Measurements from ENCODE around the gene TGM5.

Gene TGM5

DNA sequence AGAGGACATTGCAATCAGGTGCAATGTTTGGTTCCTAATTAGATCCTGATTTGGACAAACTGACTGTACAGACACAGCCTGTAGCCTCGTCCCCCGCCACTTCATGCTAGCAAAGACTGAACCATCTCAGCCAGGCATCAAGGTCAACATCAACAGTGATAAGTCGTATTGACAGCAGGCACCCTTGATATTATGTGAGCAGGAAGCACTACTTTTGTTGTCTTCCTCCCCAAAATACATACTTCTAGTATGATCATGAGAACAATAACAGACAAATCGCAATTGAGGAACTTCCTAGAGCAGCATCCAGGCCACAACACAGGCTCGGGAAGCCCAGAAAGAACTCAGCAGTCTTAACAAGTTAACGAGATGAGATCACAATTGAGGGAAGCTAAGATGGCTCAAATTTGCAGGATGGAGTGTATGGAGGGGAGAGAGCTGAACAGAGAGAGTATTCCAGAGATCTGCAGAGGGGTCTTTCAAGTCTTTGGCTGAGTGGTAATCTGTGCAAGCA lies 20.4 kb downstream of the TGM5 start:
- DNase-seq = no peak
- no peaks in the 10 kb centered on the region for H3K36me3 Mint-ChIP-seq
- H3K9me3 Mint-ChIP-seq = no peaks in the 10 kb centered on the region
- H3K4me3 Mint-ChIP-seq = no peak overlapping the region
- H3K27me3 Mint-ChIP-seq = peaks cover 16% of the 10 kb centered on the region
- H3K27ac Mint-ChIP-seq = no peak overlapping the region
- peaks cover 11% of the 10 kb centered on the region for H3K4me1 Mint-ChIP-seq
- CTCF ChIA-PET = interaction anchor here (1.1 to 1.4 kb wide), 2 partner anchors 20 to 39 kb away, joined by 3 to 4 read pairs; no protein-coding TSS in a partner anchor

DNA sequence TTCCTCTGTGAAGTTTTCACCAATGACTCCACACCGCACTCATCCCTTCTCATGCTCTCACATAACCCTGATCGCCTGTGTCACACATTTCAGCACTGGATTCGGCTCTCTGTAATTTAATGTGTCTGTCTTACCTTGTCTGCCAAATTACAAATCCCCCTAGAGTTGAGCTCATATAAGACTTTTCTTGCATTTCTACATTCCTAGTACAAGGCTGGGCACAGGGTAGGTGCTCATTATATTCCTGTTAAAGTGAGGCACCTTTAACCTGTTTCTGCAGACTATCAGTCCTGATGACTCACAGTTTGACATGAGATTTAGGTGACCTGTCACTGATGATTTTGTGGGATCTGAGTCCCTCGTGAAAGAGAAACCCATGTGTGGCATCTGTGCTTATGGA lies 22.6 kb downstream of the TGM5 start:
- no peak overlapping the region for H3K4me3 Mint-ChIP-seq
- CTCF ChIA-PET = interaction anchor here (1.4 kb wide), 1 partner anchor 15 kb away, joined by 4 read pairs; no protein-coding TSS in a partner anchor
- no peak overlapping the region for H3K27ac Mint-ChIP-seq
- peaks cover 8% of the 10 kb centered on the region for H3K4me1 Mint-ChIP-seq
- H3K36me3 Mint-ChIP-seq = no peaks in the 10 kb centered on the region
- peaks cover 27% of the 10 kb centered on the region for H3K27me3 Mint-ChIP-seq
- H3K9me3 Mint-ChIP-seq = no peaks in the 10 kb centered on the region
- DNase-seq = no peak

DNA sequence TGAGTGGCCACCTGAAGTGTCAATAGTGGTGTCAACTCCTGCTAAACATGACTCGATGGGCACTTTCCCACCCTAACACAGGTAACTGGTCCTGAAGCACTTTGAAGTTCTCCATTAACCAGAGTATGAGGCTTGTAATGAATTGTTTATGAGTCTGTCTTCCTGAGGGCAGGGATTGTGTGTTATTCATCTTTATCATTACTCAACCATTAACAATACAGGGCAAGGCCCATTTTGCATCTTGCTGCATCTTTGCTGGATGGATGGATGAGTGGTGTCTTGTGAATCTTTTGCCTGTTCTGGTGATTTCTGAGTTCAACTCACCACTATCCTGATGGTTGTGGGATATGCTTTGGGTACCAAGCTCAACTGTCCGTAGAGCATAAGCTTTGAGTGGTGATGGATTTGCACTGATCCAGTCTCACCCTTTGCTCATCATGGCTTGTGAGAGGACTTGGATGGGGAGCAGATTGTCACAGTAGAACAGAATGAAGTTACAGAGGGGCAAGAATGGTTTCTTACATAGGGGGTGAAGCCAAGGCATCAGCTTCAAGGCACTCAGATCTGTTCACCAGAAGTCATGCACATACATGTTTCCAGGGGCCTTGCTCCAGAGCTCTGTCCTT lies 23.6 kb downstream of the TGM5 start:
- H3K9me3 Mint-ChIP-seq = no peaks in the 10 kb centered on the region
- CTCF ChIA-PET = interaction anchor here (1.4 kb wide), 1 partner anchor 14 kb away, joined by 4 read pairs; no protein-coding TSS in a partner anchor
- H3K27me3 Mint-ChIP-seq = peaks cover 37% of the 10 kb centered on the region
- H3K36me3 Mint-ChIP-seq = no peaks in the 10 kb centered on the region
- no peak overlapping the region for H3K27ac Mint-ChIP-seq
- no peak for DNase-seq
- H3K4me1 Mint-ChIP-seq = peaks cover 8% of the 10 kb centered on the region
- no peak overlapping the region for H3K4me3 Mint-ChIP-seq

DNA sequence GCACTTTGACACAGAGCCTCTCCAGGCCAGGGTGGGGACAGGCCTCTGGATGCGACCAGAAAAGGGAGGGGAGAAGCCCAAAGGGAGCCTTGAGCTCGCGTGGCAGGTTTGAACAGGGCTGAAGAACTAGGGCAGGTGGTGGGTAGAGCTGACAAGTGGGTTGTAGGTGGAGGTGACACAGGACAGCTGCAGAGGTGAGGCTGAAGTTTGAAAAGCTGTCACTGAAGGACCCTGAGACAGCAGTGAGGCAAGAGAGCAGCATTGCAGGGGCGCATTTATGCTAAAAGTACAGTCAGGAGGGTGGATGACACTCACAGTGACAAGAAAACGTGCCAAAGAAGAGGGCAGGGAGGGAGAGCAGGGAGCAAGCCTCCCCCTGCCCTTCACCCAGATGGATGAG lies 24.1 kb downstream of the TGM5 start:
- Mint-ChIP-seq H3K36me3 (no peaks in the 10 kb centered on the region), H3K4me1 (peaks cover 8% of the 10 kb centered on the region), H3K27ac (no peak overlapping the region), H3K4me3 (no peak overlapping the region), H3K27me3 (peaks cover 39% of the 10 kb centered on the region), H3K9me3 (no peaks in the 10 kb centered on the region)
- DNase-seq = no peak
- CTCF ChIA-PET = interaction anchor here (1.6 kb wide), 1 partner anchor 17 kb away, joined by 9 read pairs; no protein-coding TSS in a partner anchor

DNA sequence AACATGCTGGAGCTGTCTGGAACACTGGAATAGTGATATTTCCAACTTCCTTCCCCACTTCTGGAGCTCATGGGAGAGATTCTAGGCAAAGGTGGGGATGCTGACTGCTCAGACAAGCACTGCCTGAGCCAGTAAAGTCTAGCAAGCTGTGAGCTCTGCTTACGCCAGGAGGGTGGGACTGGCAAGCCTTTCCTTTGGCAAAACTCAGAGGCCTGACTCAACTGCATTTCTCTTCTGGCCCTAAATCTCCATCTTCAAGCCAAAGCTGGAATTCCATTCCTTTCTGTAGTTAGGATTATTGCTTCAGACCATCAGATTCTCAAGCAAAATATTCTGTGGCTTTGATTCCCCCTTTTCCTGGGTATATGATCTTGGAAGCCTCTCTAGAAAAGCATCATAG lies 25.6 kb downstream of the TGM5 start:
- no peak for DNase-seq
- CTCF ChIA-PET = interaction anchor here (0.7 to 1.6 kb wide), 5 partner anchors 10 to 36 kb away, joined by 3 to 9 read pairs (median 4); no protein-coding TSS in a partner anchor
- Mint-ChIP-seq H3K4me3 (no peak overlapping the region), H3K27me3 (peaks cover 39% of the 10 kb centered on the region), H3K9me3 (no peaks in the 10 kb centered on the region), H3K4me1 (peaks cover 8% of the 10 kb centered on the region), H3K27ac (no peak overlapping the region), H3K36me3 (no peaks in the 10 kb centered on the region)

DNA sequence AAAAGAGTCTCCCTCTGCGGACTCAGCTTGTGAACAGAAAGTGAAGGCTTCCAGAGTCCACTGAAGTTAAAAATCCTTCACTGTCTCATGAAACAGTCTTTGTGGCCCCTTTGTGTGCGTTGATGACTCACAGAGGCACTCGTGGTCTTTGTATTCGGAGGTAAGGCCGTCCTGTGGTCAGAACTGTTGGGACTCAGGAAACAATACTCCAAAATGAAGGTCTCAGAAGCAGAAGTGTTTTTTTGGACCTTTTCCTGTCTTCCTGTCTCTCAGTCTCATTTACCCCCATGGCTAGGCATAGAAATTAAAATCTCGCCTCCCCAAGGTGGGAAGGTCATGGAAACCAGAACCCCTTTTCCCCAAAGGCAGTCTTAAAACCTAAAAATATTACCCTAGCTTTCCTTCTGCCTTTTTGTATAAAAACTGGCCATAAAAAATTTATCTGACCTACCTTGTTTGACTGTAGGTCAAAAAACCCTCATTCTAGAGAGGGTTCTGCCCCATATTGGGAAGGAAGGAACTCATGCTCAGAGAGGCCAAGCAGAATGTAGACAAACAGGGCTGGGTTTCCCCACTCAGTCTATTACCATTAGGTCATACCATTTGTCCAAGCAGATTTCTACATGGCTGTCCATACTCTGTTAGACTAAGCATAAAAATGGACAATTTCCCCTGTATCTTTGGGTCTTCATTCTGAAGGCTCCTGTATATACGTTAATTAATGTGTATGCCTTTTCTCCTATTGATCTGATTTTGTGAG lies 26.8 kb downstream of the TGM5 start:
- Mint-ChIP-seq H3K4me3 (no peak overlapping the region), H3K9me3 (no peaks in the 10 kb centered on the region), H3K36me3 (no peaks in the 10 kb centered on the region), H3K27ac (no peak overlapping the region), H3K4me1 (peaks cover 8% of the 10 kb centered on the region), H3K27me3 (peaks cover 47% of the 10 kb centered on the region)
- no peak for DNase-seq
- CTCF ChIA-PET = interaction anchor here (1.2 kb wide), 1 partner anchor 14 kb away, joined by 3 read pairs; no protein-coding TSS in a partner anchor

DNA sequence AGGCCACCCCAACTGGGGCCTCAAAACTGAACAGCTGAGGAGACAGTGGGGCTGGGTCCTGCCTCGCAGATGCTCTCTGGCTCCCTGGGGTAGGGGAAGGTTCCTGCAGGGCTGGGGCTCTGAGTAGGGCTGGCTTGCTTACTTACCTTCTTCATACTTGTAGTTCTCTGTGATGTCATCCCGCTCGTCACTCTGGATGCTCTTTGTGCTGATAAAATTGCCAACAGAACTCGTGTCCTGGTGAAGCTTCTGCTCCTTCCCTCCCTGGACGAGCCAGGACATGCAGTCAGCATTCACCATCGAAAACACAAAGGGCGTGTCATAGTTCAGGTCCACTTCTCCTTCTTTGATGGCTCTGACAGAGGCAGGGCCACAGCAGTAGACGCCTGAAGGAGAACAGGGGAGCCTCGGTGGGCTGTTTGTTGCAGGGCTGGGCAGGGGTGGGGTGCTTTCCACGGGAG lies 28.0 kb downstream of the TGM5 start:
- DNase-seq = no peak
- Mint-ChIP-seq H3K4me1 (peaks cover 8% of the 10 kb centered on the region), H3K9me3 (no peaks in the 10 kb centered on the region), H3K36me3 (no peaks in the 10 kb centered on the region), H3K27ac (no peak overlapping the region), H3K4me3 (no peak overlapping the region), H3K27me3 (peaks cover 54% of the 10 kb centered on the region)
- CTCF ChIA-PET = interaction anchor here (1.2 to 1.8 kb wide), 2 partner anchors 13 kb away, joined by 3 to 7 read pairs; no protein-coding TSS in a partner anchor

DNA sequence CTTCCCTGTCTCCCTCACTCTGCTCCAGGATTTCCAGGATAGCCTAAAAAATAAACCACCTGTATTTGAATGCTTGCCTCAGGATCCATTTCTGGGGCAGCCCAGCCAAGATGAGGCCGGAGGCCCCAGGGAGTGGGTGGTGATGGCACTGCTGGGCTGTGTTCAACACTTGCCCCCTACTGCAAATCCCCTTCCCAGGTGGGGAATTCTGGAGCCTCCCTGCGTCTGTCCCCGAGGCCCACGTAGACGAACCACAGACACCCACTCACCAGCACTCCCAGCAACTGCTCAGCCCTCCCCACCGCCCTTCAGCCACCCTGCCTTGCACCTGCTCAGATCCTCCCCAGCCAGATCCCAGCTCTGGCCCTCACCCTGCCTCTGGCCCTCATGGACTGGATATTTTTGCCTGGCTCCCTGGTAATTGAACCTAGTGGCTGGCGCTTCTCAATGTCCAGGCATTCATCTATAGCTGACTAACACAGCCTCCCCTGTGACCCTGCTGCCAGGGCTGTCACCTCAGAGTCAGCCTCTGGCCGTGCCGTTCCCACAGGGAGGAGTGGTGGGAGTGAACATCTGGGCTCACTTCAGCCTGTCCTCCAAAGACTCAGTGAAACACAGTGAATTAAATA lies 28.8 kb downstream of the TGM5 start:
- H3K27me3 Mint-ChIP-seq = peaks cover 55% of the 10 kb centered on the region
- H3K36me3 Mint-ChIP-seq = no peaks in the 10 kb centered on the region
- CTCF ChIA-PET = interaction anchor here (0.8 to 1.8 kb wide), 2 partner anchors 13 to 30 kb away, joined by 3 to 7 read pairs; no protein-coding TSS in a partner anchor
- H3K4me1 Mint-ChIP-seq = peaks cover 8% of the 10 kb centered on the region
- H3K27ac Mint-ChIP-seq = no peak overlapping the region
- no peak overlapping the region for H3K4me3 Mint-ChIP-seq
- DNase-seq = no peak
- H3K9me3 Mint-ChIP-seq = no peaks in the 10 kb centered on the region

DNA sequence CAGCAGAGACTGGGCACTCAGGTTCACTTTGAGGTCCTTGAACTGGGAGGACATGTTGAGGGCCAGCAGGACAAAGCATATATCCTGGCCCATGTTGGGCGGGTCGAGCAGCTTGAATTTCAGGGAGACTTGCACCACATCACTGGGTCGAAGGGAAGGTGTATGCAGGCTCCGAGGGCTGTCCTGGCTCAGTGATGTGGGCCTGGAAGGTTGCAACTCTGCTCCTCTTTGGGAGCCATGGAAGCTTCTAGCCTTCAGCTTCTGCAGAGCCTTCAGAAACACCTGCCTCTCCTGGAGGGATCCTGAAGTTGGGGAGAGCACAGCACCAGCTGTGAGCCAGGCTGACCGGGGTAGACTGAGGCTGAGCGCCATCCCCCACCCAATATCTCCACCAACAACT lies 31.2 kb downstream of the TGM5 start:
- CTCF ChIA-PET = interaction anchor here (1.2 to 1.8 kb wide), 2 partner anchors 10 to 50 kb away, joined by 4 to 14 read pairs; no protein-coding TSS in a partner anchor
- H3K27ac Mint-ChIP-seq = no peak overlapping the region
- no peak for DNase-seq
- H3K27me3 Mint-ChIP-seq = peaks cover 44% of the 10 kb centered on the region
- no peak overlapping the region for H3K4me3 Mint-ChIP-seq
- H3K4me1 Mint-ChIP-seq = peaks cover 8% of the 10 kb centered on the region
- H3K9me3 Mint-ChIP-seq = no peaks in the 10 kb centered on the region
- no peaks in the 10 kb centered on the region for H3K36me3 Mint-ChIP-seq

DNA sequence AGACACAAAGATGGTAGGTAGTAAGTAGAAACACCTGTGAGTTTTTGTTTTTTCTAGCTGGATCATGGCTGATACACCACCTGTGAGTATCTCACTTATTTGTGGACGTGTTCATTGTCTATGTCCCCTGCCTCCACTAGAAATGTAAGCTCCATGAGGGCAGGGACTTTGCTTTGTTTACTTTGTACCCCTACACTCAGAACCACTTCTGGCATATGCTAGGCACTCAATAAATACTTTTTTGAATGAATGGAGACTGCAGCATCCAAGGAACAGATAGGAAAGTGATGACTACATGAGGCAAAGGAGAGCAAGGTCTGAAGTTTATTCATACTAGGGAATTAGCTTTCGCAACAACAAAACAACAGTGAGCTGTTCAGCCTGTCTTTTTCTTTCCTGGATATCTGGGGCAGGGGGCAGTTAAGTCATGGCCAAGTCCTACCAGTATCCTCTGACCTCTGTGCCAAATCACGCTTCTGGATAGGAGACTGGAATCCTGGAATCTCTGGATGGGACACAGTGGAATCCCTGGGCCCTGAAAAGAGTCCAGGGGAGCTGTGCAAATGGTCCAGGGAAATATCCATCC lies 34.3 kb downstream of the TGM5 start:
- CTCF ChIA-PET = interaction anchor here (1.6 to 5.7 kb wide), 3 partner anchors 9 to 53 kb away, joined by 3 to 28 read pairs (median 11); partner anchors contain the start of gene TGM5
- Mint-ChIP-seq H3K27ac (no peak overlapping the region), H3K36me3 (no peaks in the 10 kb centered on the region), H3K27me3 (peaks cover 41% of the 10 kb centered on the region), H3K9me3 (no peaks in the 10 kb centered on the region), H3K4me3 (no peak overlapping the region), H3K4me1 (no peaks in the 10 kb centered on the region)
- DNase-seq = no peak

DNA sequence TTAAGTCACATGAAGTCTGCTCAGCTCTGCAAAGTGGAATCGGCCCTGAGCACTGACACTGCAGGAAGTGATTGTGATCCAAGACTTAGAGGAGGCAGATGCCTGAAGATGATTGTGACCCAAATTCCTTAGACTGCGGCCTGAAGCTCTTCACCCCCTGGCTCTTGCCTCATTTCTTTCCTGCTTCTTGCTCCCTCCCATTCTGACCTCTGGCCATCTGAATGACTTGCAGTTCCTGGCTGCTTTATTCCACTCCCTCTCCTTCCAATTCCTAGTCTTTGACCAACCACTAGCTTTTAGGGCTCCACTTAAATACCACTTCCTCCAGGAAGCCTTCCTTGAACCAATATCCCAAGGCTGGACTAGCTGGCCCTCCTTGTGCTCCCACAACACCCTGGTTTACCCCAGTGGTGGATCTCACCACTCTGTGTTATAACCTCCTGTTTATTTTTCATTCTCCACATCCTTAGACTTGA lies 36.0 kb downstream of the TGM5 start:
- Mint-ChIP-seq H3K4me3 (no peak overlapping the region), H3K4me1 (no peaks in the 10 kb centered on the region), H3K27ac (no peak overlapping the region), H3K9me3 (no peaks in the 10 kb centered on the region), H3K27me3 (peaks cover 39% of the 10 kb centered on the region), H3K36me3 (no peaks in the 10 kb centered on the region)
- CTCF ChIA-PET = interaction anchor here (1.2 to 7.4 kb wide), 4 partner anchors 10 to 54 kb away, joined by 4 to 199 read pairs (median 16); partner anchors contain the start of gene TGM5
- peak; percentile 6 for DNase-seq

DNA sequence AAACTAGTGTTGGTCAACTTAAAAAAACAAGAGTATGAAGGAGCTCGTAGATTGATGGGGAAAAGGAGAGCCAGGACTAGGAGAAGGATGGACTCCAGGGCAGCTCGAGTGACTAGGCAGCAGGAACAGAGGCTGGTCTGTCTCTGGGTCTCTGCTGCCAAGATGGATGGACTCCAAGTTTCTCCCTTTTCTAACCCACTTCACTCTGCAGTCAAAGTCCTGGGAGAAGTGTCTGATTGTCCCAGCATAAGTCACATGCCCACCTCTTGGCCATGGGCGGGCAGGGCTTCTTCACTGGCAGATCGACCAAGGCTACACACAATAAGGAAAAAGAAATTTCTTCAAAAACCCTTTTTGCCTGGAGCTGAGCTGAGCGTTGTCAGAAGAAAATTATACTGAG lies 36.8 kb downstream of the TGM5 start:
- Mint-ChIP-seq H3K4me3 (no peak overlapping the region), H3K36me3 (no peaks in the 10 kb centered on the region), H3K4me1 (peaks cover 2% of the 10 kb centered on the region), H3K27ac (no peak overlapping the region), H3K9me3 (no peaks in the 10 kb centered on the region), H3K27me3 (peaks cover 33% of the 10 kb centered on the region)
- CTCF ChIA-PET = interaction anchor here (1.2 to 7.4 kb wide), 4 partner anchors 11 to 55 kb away, joined by 4 to 199 read pairs (median 16); partner anchors contain the start of gene TGM5
- DNase-seq = no peak

Measured in activated naive CD4-positive, alpha-beta T cell treated with anti-CD3 and anti-CD28 coated beads, Interleukin-2, amount 10 ng/mL, durations not matched to agents 7 days and 5 days (primary cell).